Ishikawa (cell line): ENCODE results near the gene FBXO8.

ENCODE experiments used
- CEBPB ChIP-seq: IDR thresholded peaks from 2 replicates; pipeline ENCODE4 v1.6.1; 2012
- CREB1 ChIP-seq: IDR thresholded peaks from 2 replicates; pipeline ENCODE4 v1.6.1; 2012; ENCODE audit warnings: low read depth
- EP300 ChIP-seq: IDR thresholded peaks from 2 replicates; pipeline ENCODE4 v1.6.1; 2012; ENCODE audit warnings: borderline replicate concordance
- MAX ChIP-seq: IDR thresholded peaks from 2 replicates; pipeline ENCODE4 v1.6.1; 2012
- RAD21 ChIP-seq: IDR thresholded peaks from 2 replicates; pipeline ENCODE4 v1.6.1; 2012; ENCODE audit warnings: low read depth
- REST ChIP-seq: IDR thresholded peaks from 2 replicates; pipeline ENCODE4 v1.6.1; 2012; ENCODE audit warnings: low read depth, mild to moderate bottlenecking
- TAF1 ChIP-seq: IDR thresholded peaks from 2 replicates; pipeline ENCODE4 v1.6.1; 2012; ENCODE audit warnings: low read depth, mild to moderate bottlenecking
- TCF12 ChIP-seq: IDR thresholded peaks from 2 replicates; pipeline ENCODE4 v1.6.1; 2012; ENCODE audit warnings: low read depth
- USF1 ChIP-seq: IDR thresholded peaks from 2 replicates; pipeline ENCODE4 v1.6.1; 2012
- YY1 ChIP-seq: IDR thresholded peaks from 2 replicates; pipeline ENCODE4 v1.6.1; 2012; ENCODE audit warnings: low read depth

- no peak for TF ChIP-seq TAF1
- TF ChIP-seq USF1 = no peak
- TF ChIP-seq RAD21 = no peak
- TF ChIP-seq YY1 = no peak
- no peak for TF ChIP-seq REST
- no peak for TF ChIP-seq MAX
- TF ChIP-seq CREB1 = no peak
- TF ChIP-seq CEBPB = no peak
- TF ChIP-seq TCF12 = no peak
- TF ChIP-seq EP300 = no peak
Measured at GRCh38 chr4:174245714-174246113, 37.8 kb downstream of the FBXO8 start.
